HG02885 (cell line): ENCODE data around the gene SPAST.
"Not testable (repeated sequence)": the region's sequence is repeated elsewhere in the genome, so short reads cannot be mapped to it uniquely, and the experiment has no call there.

Experiments used
- ATAC-seq: cut with Tn5 transposase; IDR thresholded peaks from one replicate; pipeline ENCODE4 v1.9.1; 2021; ENCODE audit warnings: mild to moderate bottlenecking; ENCODE audit not compliant: unreplicated experiment, poor library complexity

Gene SPAST, protein sequence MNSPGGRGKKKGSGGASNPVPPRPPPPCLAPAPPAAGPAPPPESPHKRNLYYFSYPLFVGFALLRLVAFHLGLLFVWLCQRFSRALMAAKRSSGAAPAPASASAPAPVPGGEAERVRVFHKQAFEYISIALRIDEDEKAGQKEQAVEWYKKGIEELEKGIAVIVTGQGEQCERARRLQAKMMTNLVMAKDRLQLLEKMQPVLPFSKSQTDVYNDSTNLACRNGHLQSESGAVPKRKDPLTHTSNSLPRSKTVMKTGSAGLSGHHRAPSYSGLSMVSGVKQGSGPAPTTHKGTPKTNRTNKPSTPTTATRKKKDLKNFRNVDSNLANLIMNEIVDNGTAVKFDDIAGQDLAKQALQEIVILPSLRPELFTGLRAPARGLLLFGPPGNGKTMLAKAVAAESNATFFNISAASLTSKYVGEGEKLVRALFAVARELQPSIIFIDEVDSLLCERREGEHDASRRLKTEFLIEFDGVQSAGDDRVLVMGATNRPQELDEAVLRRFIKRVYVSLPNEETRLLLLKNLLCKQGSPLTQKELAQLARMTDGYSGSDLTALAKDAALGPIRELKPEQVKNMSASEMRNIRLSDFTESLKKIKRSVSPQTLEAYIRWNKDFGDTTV

GRCh38 chr2:32063310-32064020 is at the start of gene SPAST:
TSS of gene SPAST (plus strand) at chr2:32063556. CDS start at chr2:32063832, 276 bp downstream.
- ATAC-seq, result peak; percentile 96

DNA sequence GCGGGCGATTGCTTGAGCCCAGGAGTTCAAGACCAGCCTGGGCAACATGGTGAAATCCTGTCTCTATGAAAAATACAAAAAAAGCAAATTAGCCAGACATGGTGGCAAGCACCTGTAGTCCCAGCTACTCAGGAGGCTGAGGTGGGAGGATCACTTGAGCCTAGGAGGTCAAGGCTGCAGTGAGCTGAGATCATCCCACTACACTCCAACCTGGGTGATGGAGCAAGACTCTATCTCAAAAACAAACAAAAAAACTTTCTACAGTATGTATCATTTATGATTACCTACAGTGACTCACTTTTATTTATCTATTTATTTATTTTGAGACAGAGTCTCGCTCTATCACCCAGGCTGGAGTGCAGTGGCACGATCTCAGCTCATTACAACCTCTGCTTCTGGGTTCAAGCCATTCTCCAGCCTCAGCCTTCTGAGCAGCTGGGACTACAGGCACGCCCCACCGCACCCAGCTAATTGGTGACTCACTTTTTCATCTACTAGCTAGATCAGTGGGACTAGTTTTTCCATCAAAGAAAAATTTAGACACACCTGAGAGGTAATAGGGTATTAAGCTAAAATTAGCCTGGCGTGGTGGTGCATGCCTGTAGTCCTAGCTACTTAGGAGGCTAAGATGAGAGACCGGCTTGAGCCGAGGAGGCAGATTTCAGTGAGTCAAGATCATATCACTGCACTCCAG is 44.4 kb upstream of the SPAST start:
- not testable (repeated sequence) for ATAC-seq

- not testable (repeated sequence) for ATAC-seq
Measured at GRCh38 chr2:32034198-32034887, 29.0 kb upstream of the SPAST start.

- ATAC-seq, result peak; percentile 90
Measured at GRCh38 chr2:32039447-32040219, 23.7 kb upstream of the SPAST start, which contains the start of gene DPY30. TSS of gene DPY30 (minus strand) at chr2:32039805. CDS start at chr2:32039456, 349 bp downstream.

DNA sequence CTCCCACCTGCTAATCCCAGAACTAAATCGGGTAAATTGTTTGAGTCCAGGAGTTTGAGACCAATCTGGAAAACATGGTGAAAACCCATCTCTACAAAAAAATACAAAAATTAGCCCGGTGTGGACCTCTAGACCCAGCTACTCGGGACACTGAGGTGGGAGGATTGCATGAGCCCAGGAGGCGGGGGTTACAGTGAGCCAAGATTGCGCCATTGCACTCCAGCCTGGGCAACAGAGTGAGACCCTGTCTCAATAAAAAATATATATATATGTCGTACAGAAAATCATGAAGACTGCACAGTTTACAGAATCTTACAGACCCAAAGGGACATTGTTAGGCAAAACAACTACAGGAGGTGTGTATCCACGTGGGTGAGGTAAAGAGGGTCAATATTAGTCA is 19.8 kb upstream of the SPAST start:
- ATAC-seq, result no peak

DNA sequence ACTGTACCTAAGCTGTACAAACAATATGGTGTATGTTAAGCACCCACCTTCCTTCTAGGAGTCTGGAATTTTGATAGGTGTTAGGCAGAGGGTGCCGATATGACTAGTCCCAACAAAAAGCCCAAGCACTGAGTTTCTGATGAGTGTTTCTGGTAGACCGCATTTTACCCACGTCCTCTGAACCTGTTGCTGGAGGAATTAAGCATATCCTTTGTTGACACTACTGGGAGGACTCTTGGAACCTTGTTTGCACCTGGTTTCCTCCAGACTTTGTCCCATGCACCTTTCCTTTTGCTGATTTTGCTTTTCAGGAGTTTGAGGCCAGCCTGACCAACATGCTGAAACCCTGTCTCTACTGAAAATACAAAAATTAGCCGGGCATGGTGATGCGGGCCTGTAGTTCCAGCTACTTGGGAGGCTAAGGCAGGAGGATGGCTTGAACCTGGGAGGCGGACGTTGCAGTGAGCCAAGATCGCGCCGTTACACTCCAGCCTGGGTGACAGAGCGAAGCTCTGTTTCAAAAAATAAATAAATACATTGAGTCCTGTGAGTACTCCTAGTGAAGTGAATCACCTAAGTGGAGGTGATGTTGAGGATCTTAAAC is 11.4 kb upstream of the SPAST start:
- no peak for ATAC-seq

GRCh38 chr2:32054583-32054982 is 8.8 kb upstream of the SPAST start:
- ATAC-seq, result not testable (repeated sequence)

- no peak for ATAC-seq
Measured at GRCh38 chr2:32058130-32058529, 5.2 kb upstream of the SPAST start.

DNA sequence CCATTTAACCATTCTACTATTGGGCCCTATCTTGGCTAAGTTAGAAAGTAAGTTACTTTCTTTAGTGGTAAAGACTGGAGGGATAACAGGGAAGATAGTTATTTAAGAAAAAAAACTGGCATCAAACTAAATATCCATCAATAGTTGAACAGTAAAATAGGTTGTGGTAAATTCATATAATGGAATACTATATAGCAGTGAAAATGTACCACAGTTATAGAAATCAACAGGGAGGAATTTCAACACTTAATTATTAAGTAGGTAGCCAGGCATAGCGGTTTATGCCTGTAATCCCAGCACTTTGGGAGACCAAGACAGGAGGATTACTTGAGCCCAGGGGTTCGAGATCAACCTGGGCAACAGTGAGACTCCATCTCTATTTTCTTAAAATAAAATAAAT is 3.1 kb upstream of the SPAST start:
- no peak for ATAC-seq

DNA sequence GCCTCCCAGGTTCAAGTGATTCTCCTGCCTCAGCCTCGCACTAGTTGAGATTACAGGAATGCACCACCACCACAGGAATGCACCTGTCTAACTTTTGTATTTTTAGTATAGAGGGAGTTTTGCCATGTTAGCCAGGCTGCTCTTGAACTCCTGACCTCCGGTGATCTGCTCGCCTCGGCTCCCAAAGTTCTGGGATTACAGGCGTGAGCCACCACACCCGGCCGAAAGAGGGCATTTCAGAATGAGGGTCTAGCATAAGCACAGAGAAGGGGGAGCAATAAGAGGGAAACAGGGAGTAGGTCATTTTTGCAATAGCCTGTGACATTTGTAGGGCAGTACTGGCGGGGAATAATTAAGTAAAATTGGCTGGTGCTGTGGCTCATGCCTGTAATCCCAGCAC is 1.9 kb upstream of the SPAST start:
- no peak for ATAC-seq

- ATAC-seq, result no peak
Measured at GRCh38 chr2:32061973-32062861, 1.1 kb upstream of the SPAST start.

DNA sequence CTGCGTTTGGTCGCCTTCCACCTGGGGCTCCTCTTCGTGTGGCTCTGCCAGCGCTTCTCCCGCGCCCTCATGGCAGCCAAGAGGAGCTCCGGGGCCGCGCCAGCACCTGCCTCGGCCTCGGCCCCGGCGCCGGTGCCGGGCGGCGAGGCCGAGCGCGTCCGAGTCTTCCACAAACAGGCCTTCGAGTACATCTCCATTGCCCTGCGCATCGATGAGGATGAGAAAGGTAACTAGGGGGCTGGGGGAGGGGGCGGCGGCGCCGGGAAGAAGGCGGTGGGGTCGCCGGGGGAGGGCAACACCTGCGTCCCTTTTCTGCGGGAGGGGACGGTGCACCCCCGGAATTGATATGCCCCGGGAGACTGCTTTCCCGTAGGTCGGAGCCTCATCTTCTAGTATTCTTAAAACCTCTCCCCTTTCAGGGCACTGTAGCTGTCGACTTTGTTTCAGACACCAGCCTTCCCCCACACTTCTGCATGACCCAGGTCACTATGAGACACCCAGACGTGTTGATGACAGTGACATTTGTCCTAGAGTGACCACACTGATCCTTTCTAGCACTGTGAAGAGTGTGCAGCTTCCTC is 755 bp downstream of the SPAST start:
- peak; percentile 10 for ATAC-seq

DNA sequence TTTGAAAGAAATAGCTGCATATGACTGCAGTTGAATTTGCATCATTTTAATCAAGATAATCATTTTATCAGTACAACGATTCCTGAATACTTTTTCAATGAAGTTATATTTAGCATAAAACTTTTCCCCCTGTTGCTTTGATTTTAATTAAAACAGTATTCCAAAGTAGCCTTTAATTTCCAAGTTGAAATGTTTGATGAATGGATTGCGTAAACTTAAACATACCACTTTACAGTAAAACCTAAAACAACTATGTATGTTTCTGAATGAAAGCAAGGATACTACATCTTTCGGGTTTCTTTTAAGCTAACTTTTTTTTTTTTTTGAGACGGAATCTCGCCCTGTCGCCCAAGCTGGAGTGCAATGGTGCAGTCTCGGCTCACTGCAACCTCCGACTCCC is 1.4 kb downstream of the SPAST start:
- ATAC-seq, result no peak

- ATAC-seq, result no peak
Measured at GRCh38 chr2:32067549-32067948, 4.2 kb downstream of the SPAST start.

GRCh38 chr2:32074134-32074506 is 10.8 kb downstream of the SPAST start:
- no peak for ATAC-seq

GRCh38 chr2:32095671-32096070 is 32.3 kb downstream of the SPAST start:
- ATAC-seq, result no peak

DNA sequence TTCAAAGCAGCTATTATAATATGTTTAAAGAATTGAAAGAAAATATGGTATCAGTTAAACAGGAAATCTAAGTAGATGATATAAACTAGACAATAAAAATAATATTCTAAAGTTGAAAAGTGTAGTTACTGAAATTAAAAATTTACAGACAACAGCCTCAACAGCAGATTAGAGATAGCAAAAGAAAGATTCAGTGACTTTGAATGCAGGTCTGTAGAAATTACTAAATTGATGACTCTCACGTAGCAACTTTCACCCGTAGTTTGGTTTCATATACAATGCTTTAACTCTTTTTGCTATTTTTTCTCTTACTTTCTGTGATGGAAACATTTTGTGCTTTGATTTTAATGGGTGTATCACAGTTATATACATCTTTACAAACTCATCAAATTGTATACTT is 44.8 kb downstream of the SPAST start:
- no peak for ATAC-seq

- no peak for ATAC-seq
Measured at GRCh38 chr2:32118055-32118454, 54.7 kb downstream of the SPAST start.
